GM18907 (cell line): ENCODE results near the gene MRPL14.

Experiments
- ATAC-seq: cut with Tn5 transposase; IDR thresholded peaks from one replicate; pipeline ENCODE4 v1.9.1; 2021; ENCODE audit warnings: mild to moderate bottlenecking, moderate library complexity; ENCODE audit not compliant: unreplicated experiment

MRPL14 gene

DNA sequence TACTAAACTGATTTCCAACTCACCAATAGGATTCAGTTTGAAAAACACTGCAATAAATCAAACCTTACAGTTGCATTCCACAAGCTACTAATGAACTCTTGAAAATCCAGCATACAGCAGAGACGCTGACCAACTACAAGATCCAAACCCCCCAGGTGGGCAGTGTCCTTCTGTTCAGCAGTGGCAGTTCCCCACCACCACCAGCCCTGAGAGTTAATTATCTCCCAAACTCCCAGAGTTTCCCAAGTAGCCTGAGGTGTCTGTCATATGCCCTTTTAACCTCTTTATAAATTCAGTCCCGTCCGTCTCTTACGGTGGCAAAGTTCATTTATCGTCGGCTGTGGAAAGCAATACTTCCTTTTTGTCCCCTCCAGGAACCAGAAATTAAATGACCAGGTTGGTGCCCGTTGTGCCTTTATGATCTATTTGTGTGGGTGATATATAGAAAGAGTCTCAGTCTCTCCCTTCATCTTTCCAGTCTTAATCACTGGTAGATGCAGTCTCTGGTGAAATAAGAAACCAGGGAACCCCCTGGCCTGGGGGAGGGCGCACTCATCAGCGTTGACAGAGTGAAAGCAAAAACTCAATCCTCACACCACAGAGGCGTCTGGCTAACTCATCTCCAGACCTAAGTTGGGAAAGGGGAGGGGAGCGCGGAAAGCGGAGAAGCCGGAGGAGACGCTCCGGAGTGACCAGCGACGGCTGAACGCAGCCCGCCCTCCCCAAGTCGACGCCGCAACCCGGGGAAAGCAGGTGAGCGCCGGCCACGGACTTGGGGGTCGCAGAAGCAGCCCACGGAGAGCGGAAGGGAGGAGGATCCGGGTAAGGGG is 717 bp downstream of the MRPL14 start:
- ATAC-seq, result peak; percentile 51

DNA sequence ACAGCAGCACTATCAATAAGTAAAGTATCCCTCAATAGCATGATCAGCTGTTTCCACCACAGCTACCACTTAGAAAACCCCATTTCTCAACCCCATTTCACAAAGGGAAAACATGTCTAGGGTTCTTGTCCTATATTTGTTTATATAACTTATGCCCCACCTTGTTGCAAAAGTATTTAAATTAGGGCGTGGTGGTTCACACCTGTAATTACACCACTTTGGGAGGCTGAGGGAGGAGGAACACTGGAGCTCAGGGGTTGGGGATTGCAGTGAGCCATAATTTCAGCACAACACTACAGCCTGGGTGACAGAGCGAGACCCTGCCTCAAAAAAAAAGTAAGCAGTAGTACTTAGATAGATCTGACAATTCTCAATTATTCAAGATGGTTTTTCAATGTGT is 3.7 kb downstream of the MRPL14 start:
- ATAC-seq, result no peak

DNA sequence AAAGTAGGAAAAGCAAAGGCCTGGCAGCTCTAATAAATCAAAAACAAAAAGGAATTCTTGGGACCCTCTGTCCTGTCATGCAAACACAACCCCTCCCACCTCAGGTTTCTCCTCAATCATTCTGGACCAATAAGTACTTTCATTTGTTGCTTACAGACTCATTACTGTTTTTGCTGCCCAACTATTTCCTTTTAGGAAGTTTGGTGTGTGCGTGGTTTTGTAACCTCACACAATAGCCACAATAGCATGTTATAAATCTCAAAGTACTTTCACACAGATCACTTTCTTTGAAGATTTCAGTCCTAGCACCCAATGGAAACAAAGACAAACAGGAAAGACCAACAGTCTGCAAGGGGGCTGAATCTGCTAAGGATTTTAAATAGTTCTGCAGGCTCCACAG is 4.5 kb downstream of the MRPL14 start:
- ATAC-seq, result no peak

DNA sequence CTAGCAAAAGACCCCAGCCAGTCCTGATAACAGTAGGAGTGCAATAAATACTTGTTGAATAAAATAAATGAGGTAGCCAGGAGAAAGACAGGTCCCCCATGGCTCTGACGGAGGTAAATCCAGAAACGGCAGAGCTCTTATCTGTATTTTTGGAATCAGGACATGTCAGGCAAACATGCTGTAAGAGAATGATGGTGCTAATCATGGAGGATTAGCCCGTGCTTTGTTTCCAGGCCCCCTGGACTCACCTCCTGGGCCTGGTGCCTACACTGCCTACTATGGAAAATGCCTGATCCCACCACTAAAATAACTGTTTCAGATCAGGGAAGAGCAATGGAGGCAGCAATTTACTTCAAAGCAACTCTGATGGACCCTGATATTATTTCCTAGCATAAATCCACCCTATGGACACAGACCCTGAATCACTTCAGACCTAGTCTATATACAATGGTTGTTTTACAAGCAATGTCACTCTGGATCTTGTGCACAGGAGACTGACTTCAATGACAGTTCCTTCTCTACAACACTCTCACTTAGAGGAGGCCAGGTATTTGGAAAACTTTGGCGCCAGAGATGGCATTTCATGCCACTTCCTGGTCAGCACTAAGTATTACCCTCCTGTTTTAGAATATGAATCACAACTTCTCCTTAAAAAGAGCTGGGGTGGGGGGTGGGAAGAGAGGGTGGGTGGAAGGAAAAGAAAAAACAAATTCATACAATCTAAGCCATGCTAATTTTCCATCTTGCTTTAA is 6.4 kb downstream of the MRPL14 start:
- ATAC-seq, result no peak

DNA sequence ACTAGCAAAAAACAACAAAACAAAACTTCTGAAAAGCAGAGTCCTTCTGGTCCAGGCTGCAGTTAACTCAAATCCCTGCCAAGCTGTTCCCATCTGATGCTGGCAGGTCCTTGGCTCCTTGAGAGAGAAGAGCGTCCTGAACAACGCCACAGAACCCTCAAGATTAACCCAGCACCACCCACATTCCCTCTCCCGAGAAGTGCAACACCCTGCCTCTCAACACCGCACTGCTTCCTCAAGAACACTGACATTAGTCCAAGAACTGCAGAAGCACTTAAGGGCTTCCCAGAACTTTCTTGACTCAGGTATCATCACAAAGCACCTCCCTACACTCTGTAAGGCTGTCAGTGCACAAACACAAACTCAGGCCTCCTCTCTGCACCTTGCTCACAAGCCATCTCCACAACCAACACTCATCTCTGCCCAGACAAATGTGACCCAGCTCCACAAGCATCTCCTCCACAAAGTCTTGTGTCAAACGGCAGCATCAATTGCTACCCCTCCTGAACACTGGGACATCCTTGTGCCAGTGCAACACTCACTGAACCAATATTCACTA is 7.5 kb downstream of the MRPL14 start:
- no peak for ATAC-seq

DNA sequence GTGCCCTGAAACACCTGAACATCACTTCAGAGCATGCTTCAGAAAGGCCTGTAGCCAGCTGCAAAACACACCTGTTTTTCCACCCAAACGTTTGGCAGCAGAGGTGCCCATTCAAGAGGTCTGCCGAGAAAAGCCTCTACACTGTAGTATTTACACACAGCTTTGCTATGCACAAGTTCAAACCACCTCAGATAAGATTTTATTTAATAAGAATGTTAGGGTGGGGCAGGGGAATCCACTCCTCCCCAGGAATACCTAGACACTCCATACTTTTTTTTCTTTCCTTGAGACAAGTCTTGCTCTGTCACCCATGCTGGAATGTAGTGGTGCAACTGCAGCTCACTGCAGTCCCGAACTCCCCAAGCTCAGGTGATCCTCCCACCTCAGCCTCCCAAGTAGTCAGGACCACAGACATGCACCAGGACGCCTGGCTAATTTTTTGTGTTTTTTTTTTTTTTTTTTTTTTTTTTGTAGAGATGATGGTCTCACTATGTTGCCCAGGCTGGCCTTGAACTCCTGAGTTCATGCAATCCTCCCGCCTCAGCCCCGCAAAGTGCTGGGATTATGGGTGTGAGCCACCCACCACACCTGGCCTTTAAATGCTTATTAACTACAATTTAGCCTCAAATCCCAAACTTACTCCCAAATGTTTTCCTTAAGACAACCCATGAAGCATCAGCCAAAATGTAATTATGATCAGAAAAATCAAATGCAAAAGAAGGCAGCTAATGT is 9.7 kb downstream of the MRPL14 start:
- no peak for ATAC-seq

DNA sequence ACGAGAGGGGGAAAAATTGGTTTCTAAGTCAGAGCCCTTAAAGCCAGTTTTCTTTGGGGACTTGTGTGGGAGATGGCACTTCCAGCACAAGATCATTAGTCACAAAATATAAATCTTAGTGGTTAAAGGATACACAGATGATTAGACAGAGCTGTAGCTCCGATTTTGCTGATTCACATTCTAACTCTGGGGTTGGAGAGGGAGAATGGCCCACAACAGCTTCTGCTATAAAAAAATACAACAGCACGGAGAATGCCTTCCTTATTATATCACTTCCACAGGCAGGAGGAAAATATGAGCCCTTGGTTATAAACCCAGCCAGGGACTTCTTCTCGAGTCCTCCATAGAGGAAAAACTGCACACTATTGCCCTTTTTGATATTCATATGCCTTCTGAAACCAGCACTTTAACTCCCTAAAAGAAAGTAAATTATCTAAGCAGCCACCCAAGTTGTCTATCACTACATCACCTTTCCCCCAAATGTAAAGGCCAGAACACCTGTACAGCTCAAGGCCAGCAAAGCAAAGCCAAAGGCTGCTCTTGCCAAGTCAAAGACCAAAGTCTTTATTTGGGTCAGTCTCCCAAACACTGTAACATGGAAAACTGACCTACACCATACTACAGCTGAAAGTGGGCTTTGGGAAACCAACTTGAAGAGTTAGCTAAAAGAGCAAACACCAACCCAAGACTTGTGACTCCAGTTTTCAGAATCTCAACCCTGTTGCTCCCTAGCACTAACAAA is 10.4 kb downstream of the MRPL14 start:
- ATAC-seq, result no peak

DNA sequence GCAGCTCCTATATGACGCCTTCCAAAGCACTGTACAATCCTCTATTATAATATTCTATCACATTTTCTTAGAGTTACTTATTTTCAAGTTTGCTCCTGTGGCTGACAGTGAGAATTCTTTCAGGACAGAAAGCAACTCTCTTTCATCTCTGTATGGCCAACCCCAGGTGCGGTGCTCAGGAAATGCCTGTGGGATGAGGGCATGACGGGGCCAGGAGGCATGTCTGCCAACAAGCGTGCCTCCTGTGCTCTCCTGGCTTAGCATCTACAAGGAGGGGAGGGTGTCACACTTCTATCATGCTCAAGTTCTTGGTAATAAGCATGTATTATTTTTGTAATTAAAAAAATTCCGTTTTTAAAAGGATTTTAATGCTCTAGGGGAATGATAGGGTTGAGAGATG is 11.4 kb downstream of the MRPL14 start:
- no peak for ATAC-seq

DNA sequence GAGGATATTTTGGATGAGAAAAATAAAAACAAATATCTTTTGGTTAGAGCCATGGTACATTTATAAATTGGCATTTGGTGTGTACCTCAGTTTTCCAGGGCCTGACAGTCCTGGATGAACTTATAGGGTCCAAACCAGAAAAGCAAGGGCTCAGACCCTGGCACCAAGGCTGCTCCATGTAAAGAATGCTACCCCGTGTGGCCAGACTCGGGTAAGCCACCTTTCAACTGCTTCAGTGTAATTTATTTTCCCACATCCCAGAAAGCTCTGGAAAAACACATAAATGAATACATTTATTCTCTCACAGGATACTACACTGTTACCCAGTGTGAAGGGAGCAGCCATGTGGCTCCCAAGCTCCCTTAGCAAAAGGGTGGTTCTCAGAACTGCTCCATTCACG is 13.8 kb downstream of the MRPL14 start:
- ATAC-seq, result no peak

DNA sequence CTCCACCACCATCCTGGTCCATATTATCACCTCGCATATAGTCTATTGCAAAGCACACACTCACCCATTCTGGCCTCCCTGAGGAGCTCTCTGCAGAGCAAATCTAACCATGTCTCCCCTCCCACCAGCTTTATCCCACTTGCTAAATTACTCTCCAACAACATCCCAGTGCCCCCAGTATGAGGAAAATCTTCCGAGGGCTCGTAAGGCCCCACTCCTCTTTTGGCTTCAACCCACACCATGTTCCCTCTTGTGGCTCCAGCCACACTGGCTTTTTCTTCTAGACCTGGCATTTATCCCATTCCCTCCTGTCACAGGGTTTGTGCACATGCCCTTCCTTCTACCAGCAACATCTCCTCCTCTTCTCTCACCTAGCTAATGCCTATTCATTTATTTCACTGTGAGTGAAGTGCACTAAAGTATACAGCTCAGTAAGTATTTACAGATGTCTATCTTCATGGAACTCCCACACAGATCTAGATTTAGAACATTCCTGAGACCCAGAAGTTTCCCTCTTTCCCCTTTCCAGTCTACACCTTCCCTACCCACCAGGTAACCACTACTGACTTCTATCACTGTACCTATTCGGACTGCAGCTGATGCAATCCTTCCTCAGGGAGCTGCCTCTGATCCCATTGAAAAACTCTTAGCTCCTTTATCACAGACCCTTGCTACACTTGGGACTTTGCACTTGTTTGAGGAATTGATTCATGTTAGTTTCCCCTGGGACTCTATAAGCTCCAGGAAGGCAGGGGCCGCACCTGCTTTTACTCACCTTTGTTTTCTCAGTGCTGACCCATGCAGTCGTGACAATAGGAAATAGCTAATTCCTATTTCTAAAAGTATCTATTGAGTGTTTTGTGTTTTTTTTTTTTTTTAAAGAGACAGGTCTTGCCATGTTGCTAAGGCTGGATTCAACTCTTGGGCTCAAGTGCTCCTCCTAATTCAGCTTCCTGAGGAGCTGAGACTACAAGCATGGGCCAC is 15.5 kb downstream of the MRPL14 start:
- ATAC-seq, result no peak

DNA sequence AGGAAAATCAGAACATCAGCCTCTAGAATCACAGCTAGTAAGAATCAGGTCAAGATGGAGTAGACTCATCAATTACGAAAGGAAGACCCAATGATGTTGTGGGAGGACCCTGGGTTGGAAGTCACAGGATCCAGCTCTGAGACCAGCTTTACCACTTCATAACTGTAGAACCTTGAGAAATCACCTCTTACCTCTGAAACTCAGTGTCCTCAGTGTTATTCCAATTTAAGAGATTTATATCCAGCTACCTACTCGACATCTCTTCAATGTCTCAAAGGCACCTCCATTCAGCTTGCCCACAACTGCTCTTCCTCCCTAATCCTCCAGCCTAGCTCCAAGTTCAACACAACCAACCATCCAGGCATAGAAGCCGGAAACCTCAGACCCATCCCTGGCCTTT is 16.3 kb downstream of the MRPL14 start:
- ATAC-seq, result no peak

DNA sequence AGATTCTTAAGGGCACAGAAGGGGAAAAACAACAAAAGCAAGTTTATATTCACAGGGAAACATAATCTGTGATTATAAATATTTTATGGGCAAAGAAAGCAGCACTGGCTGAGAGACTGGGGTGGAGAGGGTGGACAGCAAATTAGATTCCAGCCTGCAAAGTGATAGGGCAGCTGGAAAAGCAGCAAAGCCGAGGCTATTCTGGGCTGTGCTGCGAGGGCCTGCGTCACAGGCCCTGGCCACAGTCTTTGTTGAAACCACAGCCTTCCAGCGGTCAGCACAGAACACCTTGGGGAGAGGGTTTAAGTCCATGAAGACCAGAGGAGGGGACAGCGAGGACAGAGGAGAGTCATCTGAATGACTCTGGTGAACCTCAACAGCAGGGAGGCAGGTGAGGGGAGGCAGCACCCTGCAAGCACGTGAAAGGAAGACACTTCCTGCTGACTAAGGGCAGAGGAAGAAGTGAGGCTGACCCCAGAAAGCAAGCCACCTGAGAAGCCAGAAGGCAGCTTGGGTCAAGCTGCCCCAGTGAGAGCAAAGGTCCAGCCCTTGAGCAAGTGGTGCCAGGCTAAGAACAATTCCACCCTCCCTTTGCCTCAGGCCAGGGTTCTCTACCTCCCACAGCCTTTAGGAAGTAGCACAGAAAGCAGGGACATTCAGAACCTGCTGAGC is 17.1 kb downstream of the MRPL14 start:
- ATAC-seq, result no peak

DNA sequence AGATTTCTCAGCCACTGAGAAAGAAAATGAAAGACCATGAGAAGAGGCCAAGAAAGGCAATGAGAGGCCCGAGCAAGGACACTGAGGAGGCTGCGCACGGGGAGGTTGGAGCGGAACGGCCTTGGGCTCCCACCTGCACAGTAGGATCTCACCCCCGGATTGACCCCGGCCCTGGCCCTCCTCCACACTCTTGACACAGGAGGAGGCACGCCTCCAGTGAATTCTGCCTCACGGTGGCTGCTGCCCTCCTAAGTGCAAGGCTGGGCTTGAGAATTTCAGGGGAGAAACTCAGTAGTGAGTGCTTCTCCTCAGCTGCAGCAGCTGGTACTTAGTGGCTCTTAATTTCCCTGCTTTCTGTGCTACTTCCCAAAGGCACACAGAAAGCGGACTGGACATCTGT is 18.0 kb downstream of the MRPL14 start:
- ATAC-seq, result no peak

DNA sequence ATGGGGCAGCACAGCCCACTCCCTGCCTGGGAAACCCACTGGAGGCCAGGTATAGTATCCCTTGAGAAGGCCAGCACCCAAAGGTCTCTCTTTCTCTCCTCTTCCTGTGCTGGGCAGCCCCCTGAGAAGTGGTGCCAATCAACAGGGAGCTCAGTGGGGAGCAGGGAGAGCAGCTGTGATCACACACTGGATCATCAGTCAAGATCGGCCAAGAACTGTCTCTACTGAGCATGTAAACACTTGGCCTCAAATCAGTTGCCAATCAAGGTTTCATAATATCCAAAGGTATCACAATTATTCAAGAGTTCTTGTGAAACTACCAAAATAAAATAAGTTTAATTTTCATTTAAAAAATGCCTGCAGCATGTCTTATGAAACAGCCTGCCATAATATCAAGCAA is 18.8 kb downstream of the MRPL14 start:
- no peak for ATAC-seq

DNA sequence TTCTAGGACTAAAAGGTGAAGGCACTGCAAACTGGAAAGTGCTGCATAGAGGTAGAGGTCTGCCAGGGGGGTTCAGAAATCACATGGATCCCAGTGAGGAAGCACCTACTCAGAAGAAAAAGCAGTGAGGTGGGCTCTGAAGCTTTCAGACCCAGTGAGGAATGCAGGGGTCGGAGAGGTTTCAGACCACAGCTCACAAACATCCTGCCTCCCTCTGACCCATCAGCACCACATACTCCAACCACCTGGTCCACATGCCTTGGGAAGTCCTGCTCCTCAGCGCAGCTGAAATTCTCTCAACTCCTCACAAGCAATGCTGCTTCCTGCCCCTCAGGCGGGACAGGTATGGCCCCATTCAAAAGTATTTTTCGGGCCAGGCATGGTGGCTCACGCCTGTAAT is 20.2 kb downstream of the MRPL14 start:
- no peak for ATAC-seq

DNA sequence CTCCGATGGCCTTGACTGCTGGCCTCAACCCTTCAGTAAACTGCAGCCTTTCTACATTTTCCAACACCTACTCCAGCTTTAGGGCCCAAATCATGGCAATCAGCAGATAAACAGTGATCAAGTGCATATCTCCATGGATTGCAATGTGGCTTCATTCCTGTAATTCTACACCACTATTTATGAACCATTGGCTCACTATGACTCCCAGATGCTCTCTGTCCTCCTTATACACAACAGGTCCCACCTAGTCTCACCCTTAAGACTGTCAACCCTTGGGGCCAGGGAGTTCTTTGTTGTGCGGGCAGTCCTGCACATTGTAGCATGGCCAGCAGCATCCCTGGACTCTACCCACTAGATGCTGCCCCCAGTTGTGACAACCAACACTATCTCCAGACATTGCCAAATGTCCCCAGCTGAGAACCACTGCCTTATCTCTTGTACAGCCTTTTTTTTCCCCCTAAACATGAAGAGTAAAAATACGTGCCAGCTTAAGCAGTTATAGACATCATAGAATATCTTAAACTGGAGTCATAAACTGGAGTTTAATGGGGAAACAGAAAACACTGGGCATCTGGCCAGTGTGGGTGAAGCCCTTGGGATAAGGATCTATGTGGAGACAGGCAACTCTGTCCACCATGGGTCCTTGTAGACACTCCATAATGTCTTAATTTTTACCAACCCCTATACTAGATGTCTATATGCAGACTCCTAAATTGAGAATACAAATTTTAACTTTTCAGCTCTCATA is 21.1 kb downstream of the MRPL14 start:
- ATAC-seq, result no peak

DNA sequence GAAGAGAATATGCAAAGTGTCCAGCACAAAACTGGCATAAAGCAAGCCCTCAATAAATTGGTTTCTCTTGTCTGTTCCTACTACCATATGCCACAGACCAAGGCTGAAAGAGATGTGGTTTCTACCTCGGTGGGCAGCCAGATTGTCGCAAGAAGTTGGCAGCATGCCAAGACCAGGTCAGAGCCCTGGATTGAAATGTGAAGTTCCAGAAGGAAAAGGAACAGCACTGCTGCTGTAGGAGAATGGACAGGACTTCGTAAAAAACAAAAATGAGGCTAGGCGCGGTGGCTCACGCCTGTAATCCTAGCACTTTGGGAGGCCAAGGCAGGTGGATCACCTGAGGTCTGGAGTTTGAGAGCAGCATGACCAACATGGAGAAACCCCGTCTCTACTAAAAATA is 22.1 kb downstream of the MRPL14 start:
- ATAC-seq, result no peak

DNA sequence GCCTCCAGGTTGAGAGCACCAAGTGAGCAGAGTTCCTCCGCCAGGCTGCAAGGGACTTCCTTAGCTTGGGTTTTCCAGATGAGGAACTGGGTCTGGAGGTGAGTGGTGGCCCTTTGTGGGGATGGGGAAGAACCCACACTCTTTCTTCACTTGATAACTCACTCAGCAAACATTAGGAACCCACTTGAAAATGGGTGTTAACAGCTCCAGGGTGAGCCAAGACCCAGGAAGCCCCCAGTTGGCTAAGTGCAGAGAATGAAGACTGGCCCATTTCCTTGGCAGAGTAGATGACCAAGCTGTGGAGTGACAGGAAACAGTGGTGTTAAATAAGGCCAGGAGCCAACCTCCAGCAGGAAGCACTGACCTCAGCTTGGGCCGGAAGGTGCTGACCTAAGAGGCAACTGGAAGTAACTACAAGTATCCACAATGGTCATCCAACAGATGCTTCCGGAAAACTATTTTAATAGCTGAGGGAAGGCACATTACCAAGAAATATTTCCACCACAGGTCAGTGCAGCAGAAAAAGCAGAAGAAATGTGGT is 22.7 kb downstream of the MRPL14 start:
- ATAC-seq, result no peak
